Upper lobe of right lung (tissue), 1 donor: ENCODE measurements around the gene TTC3. TPM values are rescaled to one million over a fixed set of nuclear protein-coding genes. Genes with fewer than 3 reads are reported as not detected.
A peak's percentile ranks its signal among the peaks of the same experiment; 100 is the strongest.

Source experiments
- ATAC-seq: fragments of 200-7000 bp; cut with Tn5 transposase; one replicate; pipeline ENCODE4 v1.9.1; 2020; ENCODE audit warnings: mild to moderate bottlenecking, moderate library complexity
- DNase-seq: peaks from one replicate; pipeline ENCODE4 v3.0.0-alpha.2; 2020
- H3K27ac ChIP-seq: fragments of 200-600 bp; one replicate; pipeline ENCODE4 v1.8.0; 2022
- H3K27me3 ChIP-seq: fragments of 200-600 bp; one replicate; pipeline ENCODE4 v1.8.0; 2022; ENCODE audit warnings: mild to moderate bottlenecking
- H3K36me3 ChIP-seq: fragments of 200-600 bp; one replicate; pipeline ENCODE4 v1.8.0; 2022
- H3K4me1 ChIP-seq: fragments of 200-600 bp; one replicate; pipeline ENCODE4 v1.8.0; 2022
- H3K4me3 ChIP-seq: fragments of 200-600 bp; one replicate; pipeline ENCODE4 v1.8.0; 2022; ENCODE audit warnings: mild to moderate bottlenecking
- H3K9me3 ChIP-seq: fragments of 200-600 bp; one replicate; pipeline ENCODE4 v1.8.0; 2022
- intact Hi-C: fragments of 100-400 bp; cut with DNase I; formaldehyde crosslinking; loops from one replicate; pipeline ENCODE4 v1.11.0; 2022
- total RNA-seq: library from RNA; stranded (reverse); fragmentation: NEBNext Ultra II Directional; extraction: Animal tissue kit (Norgen Biotek cat#: 25700); gene quantifications from one replicate; pipeline ENCODE4 v1.2.1, GENCODE V29; 2021
- TF ChIP-seq, protein P1 (sequence below): fragments of 200-600 bp; IDR thresholded peaks from one replicate; pipeline ENCODE4 v1.8.0; 2022; ENCODE audit warnings: antibody characterized with exemption
- donor health status: DM: no; HTN: yes; CAD: no; lungs with severe emphysema.

TTC3 gene
- total RNA-seq, 1 donor from 2014 or later, result 99.0 TPM

DNA sequence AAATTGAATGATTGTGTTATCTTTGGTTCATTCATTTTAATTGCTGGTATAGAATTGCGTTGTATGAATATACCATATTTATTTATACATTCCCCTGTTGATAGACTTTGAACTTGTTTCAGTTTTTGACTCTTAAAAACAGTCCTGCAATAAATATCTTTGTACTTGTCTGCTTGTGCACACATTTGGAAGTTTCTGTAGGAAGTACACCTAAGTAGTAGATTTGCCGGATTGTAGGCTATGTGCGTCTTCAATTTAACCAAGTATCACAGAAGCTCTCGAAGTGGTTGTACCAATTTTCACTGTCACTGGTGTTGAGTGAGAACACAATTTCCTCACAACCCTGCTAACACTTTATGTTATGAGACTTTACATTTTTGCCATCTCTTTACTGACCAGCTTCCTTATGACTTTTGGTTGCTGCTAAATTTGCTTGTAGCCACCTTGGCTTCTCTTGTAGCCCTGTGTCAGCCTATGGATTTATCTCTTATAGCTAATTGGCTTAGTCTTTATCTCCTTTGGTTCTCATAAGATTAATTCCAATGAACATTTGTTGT is 2.2 kb downstream of the TTC3 start:
- Histone ChIP-seq H3K27ac (no peak overlapping the region), H3K27me3 (no peaks in the 10 kb centered on the region), H3K4me3 (no peak overlapping the region), H3K36me3 (no peaks in the 10 kb centered on the region), H3K4me1 (peaks cover 21% of the 10 kb centered on the region), H3K9me3 (no peaks in the 10 kb centered on the region)
- ATAC-seq (no peak), DNase-seq (no peak)
- TF ChIP-seq, protein P1, sequence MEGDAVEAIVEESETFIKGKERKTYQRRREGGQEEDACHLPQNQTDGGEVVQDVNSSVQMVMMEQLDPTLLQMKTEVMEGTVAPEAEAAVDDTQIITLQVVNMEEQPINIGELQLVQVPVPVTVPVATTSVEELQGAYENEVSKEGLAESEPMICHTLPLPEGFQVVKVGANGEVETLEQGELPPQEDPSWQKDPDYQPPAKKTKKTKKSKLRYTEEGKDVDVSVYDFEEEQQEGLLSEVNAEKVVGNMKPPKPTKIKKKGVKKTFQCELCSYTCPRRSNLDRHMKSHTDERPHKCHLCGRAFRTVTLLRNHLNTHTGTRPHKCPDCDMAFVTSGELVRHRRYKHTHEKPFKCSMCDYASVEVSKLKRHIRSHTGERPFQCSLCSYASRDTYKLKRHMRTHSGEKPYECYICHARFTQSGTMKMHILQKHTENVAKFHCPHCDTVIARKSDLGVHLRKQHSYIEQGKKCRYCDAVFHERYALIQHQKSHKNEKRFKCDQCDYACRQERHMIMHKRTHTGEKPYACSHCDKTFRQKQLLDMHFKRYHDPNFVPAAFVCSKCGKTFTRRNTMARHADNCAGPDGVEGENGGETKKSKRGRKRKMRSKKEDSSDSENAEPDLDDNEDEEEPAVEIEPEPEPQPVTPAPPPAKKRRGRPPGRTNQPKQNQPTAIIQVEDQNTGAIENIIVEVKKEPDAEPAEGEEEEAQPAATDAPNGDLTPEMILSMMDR, result no peak
- intact Hi-C loops, result no loop called here

DNA sequence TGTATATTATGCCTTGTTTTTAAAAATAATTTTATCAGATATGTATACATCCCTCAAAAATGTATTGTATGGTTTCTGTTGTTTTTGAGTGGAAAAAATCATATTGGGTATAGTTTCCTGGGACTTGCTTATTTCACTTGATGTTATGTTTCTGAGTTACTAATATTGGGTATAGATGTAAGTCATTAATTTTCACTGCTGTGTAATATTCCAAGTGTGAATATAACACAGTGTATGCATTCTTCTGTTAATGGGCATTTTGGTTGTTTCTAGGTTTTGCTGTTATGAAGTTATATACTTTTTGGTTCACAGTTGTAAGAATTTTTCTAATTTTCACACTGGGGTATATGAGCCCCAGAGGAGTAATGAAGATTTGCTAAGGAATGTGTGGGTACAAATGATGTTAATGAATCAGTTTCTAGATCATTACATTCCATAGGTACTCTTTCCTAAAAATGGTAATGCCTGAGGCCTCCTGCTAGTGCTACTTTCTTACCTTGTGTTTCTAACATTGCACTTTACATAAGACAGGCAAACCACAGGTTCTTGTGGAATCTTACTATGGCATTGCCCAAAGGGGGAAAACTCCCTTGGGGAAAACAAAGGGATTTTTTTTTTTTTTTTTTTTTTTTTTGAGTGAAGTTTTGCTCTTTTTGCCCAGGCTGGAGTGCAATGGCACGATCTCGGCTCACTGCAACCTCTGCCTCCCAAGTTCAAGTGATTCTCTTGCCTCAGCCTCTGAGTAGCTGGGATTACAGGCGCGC is 3.2 kb downstream of the TTC3 start:
- ATAC-seq (no peak), DNase-seq (no peak)
- intact Hi-C loops, result no loop called here
- Histone ChIP-seq H3K4me3 (no peak overlapping the region), H3K27me3 (no peaks in the 10 kb centered on the region), H3K27ac (no peak overlapping the region), H3K36me3 (no peaks in the 10 kb centered on the region), H3K4me1 (peaks cover 18% of the 10 kb centered on the region), H3K9me3 (no peaks in the 10 kb centered on the region)
- TF ChIP-seq, protein P1, result no peak

DNA sequence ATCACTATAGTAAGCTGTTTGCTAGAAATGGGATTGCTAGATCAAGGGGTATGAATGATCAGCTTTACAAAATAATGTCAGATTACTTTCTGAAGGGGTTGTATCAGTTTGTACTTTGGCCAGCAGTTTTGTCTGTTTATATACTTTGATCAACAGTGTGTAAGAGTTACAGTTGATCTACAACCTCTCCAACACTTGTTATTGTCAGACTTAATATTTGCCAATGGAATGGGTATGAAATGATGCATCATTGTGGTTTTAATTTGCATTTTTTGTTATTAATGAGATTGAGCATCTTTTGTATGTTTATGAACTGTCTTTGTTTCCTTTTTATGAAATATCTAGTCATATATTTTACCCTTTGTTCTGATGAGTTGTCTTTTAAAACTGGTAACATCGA is 4.3 kb downstream of the TTC3 start:
- intact Hi-C loops, result no loop called here
- H3K36me3 ChIP-seq, result no peaks in the 10 kb centered on the region
- no peak overlapping the region for H3K27ac ChIP-seq
- DNase-seq (no peak), ATAC-seq (no peak)
- H3K4me3 ChIP-seq, result no peak overlapping the region
- TF ChIP-seq, protein P1, result no peak
- H3K9me3 ChIP-seq, result no peaks in the 10 kb centered on the region
- no peaks in the 10 kb centered on the region for H3K27me3 ChIP-seq
- H3K4me1 ChIP-seq, result peaks cover 11% of the 10 kb centered on the region

DNA sequence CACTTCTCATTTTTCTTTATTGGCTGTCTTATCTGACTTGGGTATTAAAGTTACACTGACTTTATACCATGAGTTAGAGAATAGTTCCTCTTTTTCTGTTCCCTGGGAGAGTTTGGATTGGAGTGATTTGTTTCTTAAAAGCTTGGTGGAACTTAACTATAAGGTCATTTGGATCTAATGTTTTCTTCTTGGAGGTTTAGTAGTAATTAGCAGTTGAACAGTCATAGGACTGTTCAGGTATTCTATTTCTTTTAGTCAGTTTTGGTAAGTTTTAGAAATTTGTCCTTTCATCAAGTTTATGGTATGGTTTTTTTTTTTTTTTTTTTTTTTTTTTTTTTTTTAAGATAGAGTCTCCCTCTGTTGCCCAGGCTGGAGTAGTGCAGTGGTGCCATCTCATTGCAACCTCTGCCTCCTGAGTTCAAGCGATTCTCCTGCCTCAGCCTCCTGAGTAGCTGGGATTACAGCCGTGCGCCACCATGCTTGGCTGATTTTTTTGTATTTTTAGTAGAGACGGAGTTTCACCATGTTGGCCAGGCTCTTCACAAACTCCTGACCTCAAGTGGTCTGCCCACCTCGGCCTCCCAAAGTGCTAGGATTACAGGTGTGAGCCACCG is 6.3 kb downstream of the TTC3 start:
- Histone ChIP-seq H3K9me3 (no peaks in the 10 kb centered on the region), H3K27me3 (no peaks in the 10 kb centered on the region), H3K4me3 (no peak overlapping the region), H3K27ac (no peak overlapping the region), H3K36me3 (no peaks in the 10 kb centered on the region), H3K4me1 (peaks cover 23% of the 10 kb centered on the region)
- ATAC-seq, result peak; percentile 27
- intact Hi-C loops, result no loop called here
- DNase-seq, result no peak
- TF ChIP-seq, protein P1, result peak; percentile 39

DNA sequence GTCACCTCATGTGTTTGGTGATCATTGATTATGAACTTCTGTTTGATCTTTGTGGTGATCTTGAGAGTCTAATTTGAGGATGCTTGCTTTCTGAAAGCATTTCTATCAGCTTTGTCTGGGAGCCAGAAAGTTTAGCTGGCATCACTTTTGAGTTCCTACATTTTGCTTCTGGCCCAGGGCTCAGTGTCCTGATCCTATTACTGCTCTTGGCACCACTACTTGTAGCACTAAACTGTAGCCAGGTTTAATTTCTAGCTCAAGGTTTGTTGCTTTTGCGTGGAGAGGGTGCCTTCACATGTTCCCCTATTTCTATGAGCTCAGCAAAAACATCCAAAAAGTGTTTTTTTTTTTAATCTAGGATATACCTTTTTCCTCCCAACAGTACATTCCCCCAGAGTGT is 9.3 kb downstream of the TTC3 start:
- TF ChIP-seq, protein P1, result no peak
- Histone ChIP-seq H3K27me3 (no peaks in the 10 kb centered on the region), H3K9me3 (no peaks in the 10 kb centered on the region), H3K27ac (no peak overlapping the region), H3K4me3 (no peak overlapping the region), H3K4me1 (peaks cover 14% of the 10 kb centered on the region), H3K36me3 (no peaks in the 10 kb centered on the region)
- DNase-seq (no peak), ATAC-seq (no peak)
- intact Hi-C loops, result no loop called here
